HepG2 (cell line): ENCODE data around the gene MEGF11. TPM values are rescaled to one million over a fixed set of nuclear protein-coding genes. Genes with fewer than 3 reads are reported as not detected.

ENCODE experiments used
- ETV5 ChIP-seq: IDR thresholded peaks from 2 replicates; pipeline ENCODE4 v1.6.1; 2018; ENCODE audit warnings: missing biosample characterization, missing genetic modification reagents, inconsistent platforms, borderline replicate concordance
- FOSL2 ChIP-seq: sonication (generic); formaldehyde crosslinking; IDR thresholded peaks from 2 replicates; pipeline ENCODE4 v1.4.0; 2020; ENCODE audit warnings: missing genetic modification reagents
- GATAD2A ChIP-seq: IDR thresholded peaks from 2 replicates; pipeline ENCODE4 v1.6.1; 2016
- GLMP ChIP-seq: sonication (generic); formaldehyde crosslinking; IDR thresholded peaks from 2 replicates; pipeline ENCODE4 v1.9.0; 2021; ENCODE audit warnings: missing genetic modification reagents, mild to moderate bottlenecking, borderline replicate concordance
- HOMEZ ChIP-seq: IDR thresholded peaks from 2 replicates; pipeline ENCODE4 v1.6.1; 2016; ENCODE audit warnings: low read depth
- HOXA7 ChIP-seq: sonication (generic); formaldehyde crosslinking; IDR thresholded peaks from 2 replicates; pipeline ENCODE4 v1.8.1; 2022; ENCODE audit warnings: mild to moderate bottlenecking, missing genetic modification reagents, moderate library complexity
- IRF2 ChIP-seq: IDR thresholded peaks from 2 replicates; pipeline ENCODE4 v1.6.1; 2018; ENCODE audit warnings: missing genetic modification reagents, missing compliant biosample characterization
- MAFF ChIP-seq: IDR thresholded peaks from 2 replicates; pipeline ENCODE4 v1.6.1; 2011; ENCODE audit warnings: low read depth, low read length, improper control_type of control experiment
- MAFK ChIP-seq, 2 experiments: IDR thresholded peaks in 1 of 2; conservative IDR thresholded peaks in 1 of 2; 2 replicates each; pipeline ENCODE4 v1.6.1; 2011; ENCODE audit warnings: improper control_type of control experiment in 2 of 2, low read length in 2 of 2
- MEIS1 ChIP-seq: sonication (generic); formaldehyde crosslinking; IDR thresholded peaks from 2 replicates; pipeline ENCODE4 v1.9.0; 2021; ENCODE audit warnings: mild to moderate bottlenecking, missing genetic modification reagents, moderate library complexity, borderline replicate concordance
- MYPOP ChIP-seq: sonication (generic); formaldehyde crosslinking; IDR thresholded peaks from 2 replicates; pipeline ENCODE4 v1.8.1; 2023; ENCODE audit warnings: mild to moderate bottlenecking, moderate library complexity, missing genetic modification reagents
- PAXIP1 ChIP-seq: sonication (generic); formaldehyde crosslinking; conservative IDR thresholded peaks from 2 replicates; pipeline ENCODE4 v1.4.0; 2020; ENCODE audit warnings: mild to moderate bottlenecking, missing genetic modification reagents, moderate library complexity
- PITX1 ChIP-seq: sonication (generic); formaldehyde crosslinking; IDR thresholded peaks from 2 replicates; pipeline ENCODE4 v1.5.1; 2020; ENCODE audit warnings: mild to moderate bottlenecking, missing genetic modification reagents
- RCOR2 ChIP-seq: IDR thresholded peaks from 2 replicates; pipeline ENCODE4 v1.6.1; 2016; ENCODE audit warnings: missing biosample characterization, missing genetic modification reagents
- SIN3A ChIP-seq: IDR thresholded peaks from 2 replicates; pipeline ENCODE4 v1.6.1; 2011; ENCODE audit warnings: low read depth, mild to moderate bottlenecking, control low read depth, low read length, borderline replicate concordance
- TEAD2 ChIP-seq: sonication (generic); formaldehyde crosslinking; IDR thresholded peaks from 2 replicates; pipeline ENCODE4 v1.9.0; 2021; ENCODE audit warnings: missing genetic modification reagents
- THRA ChIP-seq: sonication (generic); formaldehyde crosslinking; IDR thresholded peaks from 2 replicates; pipeline ENCODE4 v1.4.0; 2020; ENCODE audit warnings: missing genetic modification reagents, borderline replicate concordance
- ZMYM2 ChIP-seq: sonication (generic); formaldehyde crosslinking; IDR thresholded peaks from 2 replicates; pipeline ENCODE4 v1.8.0; 2022; ENCODE audit warnings: mild to moderate bottlenecking, missing genetic modification reagents
- ZNF121 ChIP-seq: sonication (generic); formaldehyde crosslinking; IDR thresholded peaks from 2 replicates; pipeline ENCODE4 v1.5.0; 2020; ENCODE audit warnings: mild to moderate bottlenecking, missing genetic modification reagents
- ZNF235 ChIP-seq: sonication (generic); formaldehyde crosslinking; IDR thresholded peaks from 2 replicates; pipeline ENCODE4 v1.8.1; 2023; ENCODE audit warnings: mild to moderate bottlenecking, missing genetic modification reagents, borderline replicate concordance
- ZNF263 ChIP-seq: sonication (generic); formaldehyde crosslinking; IDR thresholded peaks from 2 replicates; pipeline ENCODE4 v1.4.0; 2020; ENCODE audit warnings: missing genetic modification reagents
- ZNF644 ChIP-seq: IDR thresholded peaks from 2 replicates; pipeline ENCODE4 v1.6.1; 2016; ENCODE audit warnings: low read depth
- polyA plus RNA-seq, 8 experiments: library from polyadenylated mRNA; depleted of rRNA in 3 of 8; stranded (reverse) in 7 of 8; unstranded in 1 of 8; fragments of >200 nt; fragmentation: Illumina TruSeq in 4 of 8; extraction: Trizol in 4 of 8; gene quantifications; 2 replicates each; pipeline versions ENCODE4 v1.2.1 to v1.2.3, GENCODE V29; 2011 to 2016; ENCODE audit warnings: low read depth in 4 of 8, missing spikeins in 1 of 8, mixed read lengths in 1 of 8; ENCODE audit not compliant: insufficient read depth in 1 of 8
- total RNA-seq, 5 experiments: library from RNA; depleted of rRNA; stranded (reverse); fragments of >200 nt; fragmentation: Illumina TruSeq; extraction: Trizol; gene quantifications; 2 replicates each; pipeline ENCODE4 v1.2.3, GENCODE V29; 2016; ENCODE audit warnings: low read depth in 1 of 5

MEGF11 gene
- total and polyA plus RNA-seq, 2 of the 13 experiments (the other 11 are each of a cell fraction or from before 2014, with no cell fraction given): not detected

- TF ChIP-seq HOMEZ (CRISPR knock-in tag): 0 out of 2 replicates have a peak, but pooled peaks have one; percentile 15
- TF ChIP-seq SIN3A: no peak
- TF ChIP-seq HOXA7: no peak
- no peak for TF ChIP-seq TEAD2
- peak in 1 of 2 experiments; percentile 22; a peak in 2 of 4 replicates for TF ChIP-seq MAFK (conservative IDR thresholded peaks at IDR 0.05 in 1 of 2, IDR thresholded peaks at IDR 0.05 in 1 of 2; ENCODE audit: low read length in 2 of 2)
- 0 out of 2 replicates have a peak, but pooled peaks have one; percentile 43 for TF ChIP-seq IRF2 (CRISPR knock-in tag)
- no peak for TF ChIP-seq MEIS1 (CRISPR knock-in tag)
- TF ChIP-seq GATAD2A: peak; percentile 43; the same call in 1 of the 2 replicates
- TF ChIP-seq ZNF644: 0 out of 2 replicates have a peak, but pooled peaks have one; percentile 43
- TF ChIP-seq FOSL2 (CRISPR knock-in tag): peak; percentile 79
- TF ChIP-seq PAXIP1 (CRISPR knock-in tag): peak; percentile 47
- no peak for TF ChIP-seq ZNF235 (CRISPR knock-in tag)
- TF ChIP-seq GLMP (CRISPR knock-in tag): no peak
- peak; percentile 72; the same call in 1 of the 2 replicates for TF ChIP-seq RCOR2 (CRISPR knock-in tag)
- no peak for TF ChIP-seq THRA (CRISPR knock-in tag)
- 0 out of 2 replicates have a peak, but pooled peaks have one; percentile 45 for TF ChIP-seq PITX1 (CRISPR knock-in tag)
- no peak for TF ChIP-seq MYPOP (CRISPR knock-in tag)
- TF ChIP-seq ZNF121 (CRISPR knock-in tag): peak; percentile 97
- 0 out of 2 replicates have a peak, but pooled peaks have one; percentile 3 for TF ChIP-seq MAFF
- peak; percentile 88 for TF ChIP-seq ZNF263 (CRISPR knock-in tag)
- peak; percentile 81 for TF ChIP-seq ZMYM2 (CRISPR knock-in tag)
- peak; percentile 40; the same call in 1 of the 2 replicates for TF ChIP-seq ETV5 (CRISPR knock-in tag)
Measured at GRCh38 chr15:66288093-66288492, 34.5 kb upstream of the MEGF11 start (continued).
